Measurements from ENCODE around the gene HOXD3. TPM values are rescaled to one million over a fixed set of nuclear protein-coding genes. Genes with fewer than 3 reads are reported as not detected.

Gene HOXD3
- total and polyA plus RNA-seq, 9 of the 15 experiments (the other 6 are each of a cell fraction or from before 2014, with no cell fraction given): not detected

GRCh38 chr2:176167398-176167797, 10.3 kb downstream of the HOXD3 start:
- H3K4me3 ChIP-seq: no peak overlapping the region
- H4K20me1 ChIP-seq (replicated peaks; ENCODE audit: control insufficient read depth, insufficient read depth, low read length): no peaks in the 10 kb centered on the region; the same call in 1 of the 2 replicates
- BruUV-seq (replicated peaks): no TSS peak
- ATAC-seq: no peak
- no peak overlapping the region for H2AFZ ChIP-seq (ENCODE audit: low read depth, low read length)
- H3K27ac ChIP-seq (ENCODE audit: extremely low read depth, low read depth, low read length): no peak overlapping the region
- WGBS (ENCODE audit: insufficient coverage, low coverage, missing lambda C conversion rate): 0% methylated on average over 1 of the region's 1 CpG
- no peak for DNase-seq (ENCODE audit: extremely low read depth in 1 of 4, low spot score in 3 of 4)
- H3K4me2 ChIP-seq (ENCODE audit: insufficient read depth, low read length): no peak overlapping the region
- no peak for FAIRE-seq
- intact Hi-C loops (cut with micrococcal nuclease) (no loop called here), in situ Hi-C loops (cut with MboI) (no loop called here)
- H3K9me3 ChIP-seq (replicated peaks; ENCODE audit: control insufficient read depth, insufficient read depth, low read depth, low read length): no peaks in the 10 kb centered on the region
- H3K4me1 ChIP-seq (replicated peaks in 1 of 2; ENCODE audit: control insufficient read depth in 2 of 2, insufficient read depth in 2 of 2, low read length in 2 of 2): peaks cover 0 to 24% of the 10 kb centered on the region in 2 experiments; a peak in 3 of 5 replicates
- no peaks in the 10 kb centered on the region for H3K79me2 ChIP-seq (ENCODE audit: control insufficient read depth, insufficient read depth, low read length)
- no peaks in the 10 kb centered on the region for H3K36me3 ChIP-seq (ENCODE audit: control insufficient read depth, insufficient read depth, low read length)
- CTCF ChIA-PET (ENCODE audit: low intra/inter-chr PET ratio): interaction anchor here (0.6 kb wide), 1 partner anchor 549 kb away, joined by 3 read pairs; no protein-coding TSS in a partner anchor
- H3K9ac ChIP-seq (ENCODE audit: insufficient read depth in 1 of 2, low read depth in 2 of 2, low read length in 2 of 2): no peak overlapping the region
- no peak for TF ChIP-seq TOE1 (IDR thresholded peaks at IDR 0.05; ENCODE audit: borderline replicate concordance)
- TF ChIP-seq TOE1 (CRISPR knock-in tag; IDR thresholded peaks at IDR 0.05; ENCODE audit: borderline replicate concordance, low read depth): no peak
- TF ChIP-seq ZNF316 (IDR thresholded peaks at IDR 0.05): peak; percentile 77
- no peak for TF ChIP-seq UBTF (IDR thresholded peaks at IDR 0.05; ENCODE audit: borderline replicate concordance in 1 of 2, low read depth in 2 of 2, low read length in 2 of 2)
- peak; percentile 57; the same call in 1 of the 2 replicates for TF ChIP-seq MAFG (tag; conservative IDR thresholded peaks at IDR 0.05)
- no peak for TF ChIP-seq PHF21A (IDR thresholded peaks at IDR 0.05; ENCODE audit: borderline replicate concordance, low read depth)
- peak; percentile 59; the same call in 1 of the 2 replicates for TF ChIP-seq C11orf30 (IDR thresholded peaks at IDR 0.05; ENCODE audit: low read depth)
- no peak for TF ChIP-seq SIX5 (IDR thresholded peaks at IDR 0.05; ENCODE audit: borderline replicate concordance in 1 of 2, insufficient read depth in 1 of 2, low read depth in 1 of 2, low read length in 2 of 2)
- peaks cover 41 to 57% of the 10 kb centered on the region in 2 experiments for H3K27me3 ChIP-seq (ENCODE audit: control insufficient read depth in 2 of 2, insufficient read depth in 2 of 2, low read length in 2 of 2)
- H3K9me1 ChIP-seq (ENCODE audit: control insufficient read depth, insufficient read depth, low read length): no peaks in the 10 kb centered on the region
- POLR2A ChIA-PET: interaction anchor here (0.6 kb wide), 1 partner anchor 107 kb away, joined by 3 read pairs; no protein-coding TSS in a partner anchor

All from K562 (cell line).